DND-41 (cell line): Measurements from ENCODE around the gene INPP4A.

Source experiments
- ATAC-seq: fragments of 200-7000 bp; cut with Tn5 transposase; 3 replicates; pipeline ENCODE4 v1.9.1; 2021; ENCODE audit warnings: low read depth; ENCODE audit not compliant: insufficient read depth
- DNase-seq: peaks from one replicate; pipeline ENCODE4 v3.0.0-alpha.2; 2020
- H2AFZ ChIP-seq: 2 replicates; pipeline ENCODE4 v1.6.0; 2012; ENCODE audit warnings: low read depth, low read length
- H3K27ac ChIP-seq: 2 replicates; pipeline ENCODE4 v1.5.1; 2012; ENCODE audit warnings: low read length, inconsistent platforms
- H3K27me3 ChIP-seq: fragments of 200-600 bp; sonication (generic); 2 replicates; pipeline ENCODE4 v1.6.0; 2012; ENCODE audit warnings: low read length, mild to moderate bottlenecking, inconsistent platforms; ENCODE audit not compliant: insufficient read depth, poor library complexity
- H3K36me3 ChIP-seq: 2 replicates; pipeline ENCODE4 v1.5.1; 2012; ENCODE audit warnings: low read length, inconsistent platforms; ENCODE audit not compliant: insufficient read depth
- H3K4me1 ChIP-seq: 2 replicates; pipeline ENCODE4 v1.5.1; 2012; ENCODE audit warnings: mild to moderate bottlenecking, low read length; ENCODE audit not compliant: insufficient read depth
- H3K4me2 ChIP-seq: 2 replicates; pipeline ENCODE4 v1.6.0; 2012; ENCODE audit warnings: mild to moderate bottlenecking, moderate library complexity, low read length, inconsistent platforms; ENCODE audit not compliant: insufficient read depth
- H3K4me3 ChIP-seq, 2 experiments: fragments of 200-600 bp in 1 of 2; shearing (Covaris generic) in 1 of 2; 2 replicates each; pipeline ENCODE4 v1.5.1; 2012 to 2016; ENCODE audit warnings: inconsistent platforms in 2 of 2, low read length in 2 of 2, mild to moderate bottlenecking in 2 of 2, low read depth in 1 of 2, moderate library complexity in 1 of 2
- H3K79me2 ChIP-seq: 2 replicates; pipeline ENCODE4 v1.6.0; 2012; ENCODE audit warnings: low read length, inconsistent platforms; ENCODE audit not compliant: insufficient read depth
- H3K9ac ChIP-seq: 2 replicates; pipeline ENCODE4 v1.6.0; 2012; ENCODE audit warnings: low read depth, mild to moderate bottlenecking, inconsistent platforms, low read length, moderate library complexity
- H3K9me3 ChIP-seq: 2 replicates; pipeline ENCODE4 v1.5.1; 2012; ENCODE audit warnings: low read length, moderate library complexity, mild to moderate bottlenecking, inconsistent platforms; ENCODE audit not compliant: insufficient read depth, severe bottlenecking
- H4K20me1 ChIP-seq: 2 replicates; pipeline ENCODE4 v1.6.0; 2012; ENCODE audit warnings: low read length; ENCODE audit not compliant: insufficient read depth
- CTCF ChIP-seq: IDR thresholded peaks from 2 replicates; pipeline ENCODE4 v1.5.1; 2012; ENCODE audit warnings: borderline replicate concordance, low read length, moderate library complexity, mild to moderate bottlenecking; ENCODE audit not compliant: poor library complexity, severe bottlenecking; ENCODE audit errors: extremely low read depth
- EZH2 ChIP-seq: IDR thresholded peaks from 3 replicates; pipeline ENCODE4 v1.6.1; 2012; ENCODE audit warnings: borderline replicate concordance, low read depth, mild to moderate bottlenecking, moderate library complexity, low read length, inconsistent platforms; ENCODE audit not compliant: severe bottlenecking

Gene INPP4A

GRCh38 chr2:98570356-98570755 lies 125.7 kb downstream of the INPP4A start:
- TF ChIP-seq CTCF (no peak), EZH2 (no peak)
- Histone ChIP-seq H3K27ac (no peak overlapping the region), H3K9me3 (no peaks in the 10 kb centered on the region), H3K4me3 (no peak overlapping the region), H3K4me2 (no peak overlapping the region), H3K36me3 (peaks cover 87% of the 10 kb centered on the region), H3K9ac (no peak overlapping the region), H4K20me1 (no peaks in the 10 kb centered on the region), H3K27me3 (no peaks in the 10 kb centered on the region), H2AFZ (no peak overlapping the region), H3K4me1 (peaks cover 5% of the 10 kb centered on the region; the same call in 1 of the 2 replicates), H3K79me2 (no peaks in the 10 kb centered on the region)
- no peak for ATAC-seq
- no peak for DNase-seq

GRCh38 chr2:98571121-98571701 lies 126.6 kb downstream of the INPP4A start:
- Histone ChIP-seq H3K27me3 (no peaks in the 10 kb centered on the region), H2AFZ (no peak overlapping the region), H3K4me2 (no peak overlapping the region), H4K20me1 (no peaks in the 10 kb centered on the region), H3K4me1 (no peaks in the 10 kb centered on the region), H3K79me2 (no peaks in the 10 kb centered on the region), H3K36me3 (peaks cover 79% of the 10 kb centered on the region), H3K27ac (no peak overlapping the region), H3K9ac (no peak overlapping the region), H3K4me3 (no peak overlapping the region), H3K9me3 (no peaks in the 10 kb centered on the region)
- no peak for DNase-seq
- no peak for ATAC-seq
- TF ChIP-seq EZH2 (no peak), CTCF (no peak)

- Histone ChIP-seq H3K79me2 (no peaks in the 10 kb centered on the region), H3K4me3 (no peak overlapping the region), H3K27me3 (no peaks in the 10 kb centered on the region), H4K20me1 (no peaks in the 10 kb centered on the region), H3K36me3 (peaks cover 77% of the 10 kb centered on the region), H3K9ac (no peak overlapping the region), H3K9me3 (no peaks in the 10 kb centered on the region), H3K27ac (no peak overlapping the region), H3K4me1 (no peaks in the 10 kb centered on the region), H2AFZ (no peak overlapping the region), H3K4me2 (no peak overlapping the region)
- DNase-seq = no peak
- TF ChIP-seq EZH2 = no peak
- TF ChIP-seq CTCF = no peak
- ATAC-seq = no peak
These were observed 127.1 kb downstream of the INPP4A start for GRCh38 chr2:98571796-98572195.
